OCI-LY7 (cell line): ENCODE results near the gene DAPK3. TPM values are rescaled to one million over a fixed set of nuclear protein-coding genes. Genes with fewer than 3 reads are reported as not detected.
"Not testable (repeated sequence)": the region's sequence is repeated elsewhere in the genome, so short reads cannot be mapped to it uniquely, and the experiment has no call there.

Experiments
- BruUV-seq: library from RNA; stranded (reverse); fragments of 400-500 nt; replicated peaks from 2 replicates; lab custom pipeline; 2021; lab: Mats Ljungman, UMichigan
- CTCF ChIA-PET: fragments of 300-600 bp; sonication (Branson Sonifier 250); formaldehyde crosslinking; loops from one replicate; lab custom pipeline; 2022; ENCODE audit warnings: antibody characterized with exemption; ENCODE audit not compliant: unreplicated experiment; lab: Charles Lee
- POLR2A ChIA-PET: fragments of 300-600 bp; sonication (Branson Sonifier 250); formaldehyde crosslinking; loops from one replicate; lab custom pipeline; 2022; ENCODE audit warnings: antibody characterized with exemption; lab: Charles Lee
- DNase-seq: peaks from one replicate; pipeline ENCODE4 v3.0.0-alpha.2; 2015; ENCODE audit warnings: low spot score
- H2AFZ ChIP-seq: fragments of 200-600 bp; sonication (generic), shearing (Covaris generic); 2 replicates; pipeline ENCODE4 v1.6.1; 2014; ENCODE audit warnings: mild to moderate bottlenecking, antibody characterized with exemption, low read length, moderate library complexity
- H3K27ac ChIP-seq: fragments of 200-600 bp; sonication (generic); 2 replicates; pipeline ENCODE4 v1.5.1; 2014; ENCODE audit warnings: mixed run types, low read depth, mild to moderate bottlenecking, moderate library complexity, low read length, inconsistent platforms; ENCODE audit not compliant: poor library complexity, severe bottlenecking
- H3K36me3 ChIP-seq: fragments of 200-600 bp; sonication (generic); 2 replicates; pipeline ENCODE4 v1.6.1; 2014; ENCODE audit warnings: mild to moderate bottlenecking, antibody characterized with exemption, low read length, moderate library complexity, mixed read lengths; ENCODE audit not compliant: insufficient read depth
- H3K4me1 ChIP-seq: fragments of 200-600 bp; sonication (generic); 2 replicates; pipeline ENCODE4 v1.5.1; 2014; ENCODE audit warnings: mild to moderate bottlenecking, low read length; ENCODE audit not compliant: insufficient read depth, poor library complexity, severe bottlenecking
- H3K4me2 ChIP-seq: fragments of 200-600 bp; sonication (generic); 2 replicates; pipeline ENCODE4 v1.6.1; 2014; ENCODE audit warnings: mild to moderate bottlenecking, low read length
- H3K4me3 ChIP-seq: fragments of 200-600 bp; sonication (generic); 2 replicates; pipeline ENCODE4 v1.5.1; 2014; ENCODE audit warnings: mild to moderate bottlenecking, low read depth, low read length; ENCODE audit not compliant: poor library complexity, severe bottlenecking
- H3K79me2 ChIP-seq: fragments of 200-600 bp; sonication (generic); 2 replicates; pipeline ENCODE4 v1.6.1; 2016; ENCODE audit warnings: low read depth, mild to moderate bottlenecking, low read length, moderate library complexity, mixed read lengths; ENCODE audit not compliant: insufficient read depth
- H3K9me2 ChIP-seq: fragments of 200-600 bp; sonication (generic); 2 replicates; pipeline ENCODE4 v1.6.1; 2016; ENCODE audit warnings: mild to moderate bottlenecking, low read length, mixed read lengths; ENCODE audit not compliant: insufficient read depth
- H3K9me3 ChIP-seq: fragments of 200-600 bp; sonication (generic); 2 replicates; pipeline ENCODE4 v1.6.1; 2014; ENCODE audit warnings: mild to moderate bottlenecking, mixed run types, low read length, mixed read lengths
- H4K20me1 ChIP-seq: fragments of 200-600 bp; sonication (generic); 2 replicates; pipeline ENCODE4 v1.6.1; 2014; ENCODE audit warnings: mild to moderate bottlenecking, antibody characterized with exemption, low read length, moderate library complexity, mixed read lengths; ENCODE audit not compliant: insufficient read depth
- CTCF ChIP-seq: fragments of 200-600 bp; sonication (generic); conservative IDR thresholded peaks from 2 replicates; pipeline ENCODE4 v1.5.1; 2014; ENCODE audit warnings: mild to moderate bottlenecking, antibody characterized with exemption, low read length, moderate library complexity, mixed read lengths
- EZH2phosphoT487 ChIP-seq: fragments of 200-600 bp; sonication (generic); IDR thresholded peaks from 2 replicates; pipeline ENCODE4 v1.6.1; 2018; ENCODE audit warnings: low read depth, borderline replicate concordance, mild to moderate bottlenecking, mixed run types, antibody characterized with exemption, low read length, moderate library complexity, mixed read lengths
- intact Hi-C: fragments of 100-400 bp; cut with micrococcal nuclease; formaldehyde crosslinking; loops from one replicate; pipeline ENCODE4 v1.10.0; 2022; ENCODE audit not compliant: unreplicated experiment
- total RNA-seq, 2 experiments: library from RNA; depleted of rRNA in 1 of 2; stranded (reverse); fragments of >200 nt in 1 of 2; shearing (Covaris generic) in 1 of 2; gene quantifications; 2 replicates each; pipeline ENCODE4 v1.2.3, GENCODE V29; 2014 to 2022

The DAPK3 gene
- total RNA-seq, 2 experiments from 2014 or later = 47.1 to 49.3 TPM

GRCh38 chr19:3958836-3959765 lies 11.8 kb downstream of the DAPK3 start:
- Histone ChIP-seq H2AFZ (no peak overlapping the region), H3K4me1 (no peaks in the 10 kb centered on the region), H3K27ac (no peak overlapping the region), H3K4me2 (no peak overlapping the region), H3K9me2 (no peaks in the 10 kb centered on the region), H3K4me3 (no peak overlapping the region), H4K20me1 (no peaks in the 10 kb centered on the region), H3K79me2 (no peaks in the 10 kb centered on the region), H3K36me3 (peaks cover 49% of the 10 kb centered on the region), H3K9me3 (no peaks in the 10 kb centered on the region)
- POLR2A ChIA-PET = no interaction called here
- CTCF ChIA-PET = no interaction called here
- no TSS peak for BruUV-seq
- intact Hi-C loops = no loop called here
- TF ChIP-seq CTCF (no peak), EZH2phosphoT487 (no peak)
- no peak for DNase-seq

- Histone ChIP-seq H4K20me1 (no peaks in the 10 kb centered on the region), H3K4me2 (no peak overlapping the region), H3K27ac (no peak overlapping the region), H3K4me1 (no peaks in the 10 kb centered on the region), H3K9me2 (no peaks in the 10 kb centered on the region), H3K79me2 (no peaks in the 10 kb centered on the region), H2AFZ (no peak overlapping the region), H3K4me3 (no peak overlapping the region), H3K36me3 (peaks cover 30% of the 10 kb centered on the region), H3K9me3 (no peaks in the 10 kb centered on the region)
- BruUV-seq = no TSS peak
- CTCF ChIA-PET = no interaction called here
- no peak for TF ChIP-seq CTCF
- no peak for TF ChIP-seq EZH2phosphoT487
- POLR2A ChIA-PET = no interaction called here
- no peak for DNase-seq
- intact Hi-C loops = no loop called here
Measured at GRCh38 chr19:3955688-3956087, 15.2 kb downstream of the DAPK3 start.

- BruUV-seq, POLR2A ChIA-PET, H3K9me2 ChIP-seq, H3K4me1 ChIP-seq, H3K4me2 ChIP-seq, H3K79me2 ChIP-seq, H3K27ac ChIP-seq, H3K4me3 ChIP-seq, H4K20me1 ChIP-seq, H2AFZ ChIP-seq, intact Hi-C loops, DNase-seq, H3K9me3 ChIP-seq, CTCF ChIA-PET: not testable (repeated sequence)
- H3K36me3 ChIP-seq = peaks cover 29% of the 10 kb centered on the region
Measured at GRCh38 chr19:3955276-3955675, 15.6 kb downstream of the DAPK3 start.
